Measurements from ENCODE around the gene ZDHHC1.

Gene ZDHHC1

DNA sequence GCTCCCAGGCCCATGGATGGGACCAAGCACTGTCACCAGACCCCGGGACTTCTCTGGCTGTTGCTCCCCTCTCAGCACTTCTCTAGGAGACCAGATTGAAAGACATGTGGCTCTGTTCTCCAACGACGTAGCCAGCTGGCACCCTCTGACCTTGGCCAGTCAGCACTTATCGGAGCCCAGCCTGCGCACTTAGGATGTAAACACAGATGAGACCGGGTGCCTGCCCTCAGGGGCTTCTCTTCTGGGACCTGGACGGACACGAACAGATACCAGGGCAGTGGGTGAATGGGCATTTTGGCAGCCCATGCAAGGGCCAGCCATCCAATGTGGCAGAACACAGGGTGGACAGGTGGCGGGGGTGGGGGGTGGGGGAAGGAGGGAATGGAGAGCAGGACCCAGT is 6.6 kb downstream of the ZDHHC1 start:
- no peak for DNase-seq (ENCODE audit: low spot score)

DNA sequence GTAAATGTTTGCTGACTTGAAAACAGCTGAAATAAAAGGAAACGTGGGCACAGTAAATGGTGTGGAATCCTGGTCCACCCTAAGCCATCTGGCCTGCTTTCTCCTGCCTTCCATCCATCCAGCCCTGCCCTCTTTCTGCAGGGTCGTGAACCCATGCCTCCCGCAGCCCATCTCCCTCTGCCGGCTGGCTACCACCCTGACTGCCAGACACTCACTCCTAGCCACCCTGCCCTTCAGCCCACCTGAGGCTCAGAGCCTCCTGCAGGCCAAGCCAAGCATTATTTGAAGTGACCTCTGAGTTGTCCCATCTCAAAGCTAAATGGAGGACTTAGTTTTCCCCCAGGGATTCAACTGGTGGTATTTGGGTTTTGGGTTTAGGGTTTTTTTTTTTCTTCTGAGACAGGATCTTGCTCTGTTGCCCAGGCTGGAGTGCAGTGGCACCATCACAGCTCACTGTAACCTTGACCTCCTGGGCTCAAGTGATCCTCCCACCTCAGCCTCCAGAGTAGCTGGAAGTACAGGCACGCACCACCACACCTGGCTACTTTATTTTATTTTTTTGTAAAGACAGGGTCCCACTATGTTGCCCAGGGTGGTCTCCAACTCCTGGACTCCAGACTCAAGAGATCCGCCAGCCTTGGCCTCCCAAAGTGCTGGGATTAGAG is 8.4 kb downstream of the ZDHHC1 start:
- no peak for DNase-seq (ENCODE audit: low spot score)

DNA sequence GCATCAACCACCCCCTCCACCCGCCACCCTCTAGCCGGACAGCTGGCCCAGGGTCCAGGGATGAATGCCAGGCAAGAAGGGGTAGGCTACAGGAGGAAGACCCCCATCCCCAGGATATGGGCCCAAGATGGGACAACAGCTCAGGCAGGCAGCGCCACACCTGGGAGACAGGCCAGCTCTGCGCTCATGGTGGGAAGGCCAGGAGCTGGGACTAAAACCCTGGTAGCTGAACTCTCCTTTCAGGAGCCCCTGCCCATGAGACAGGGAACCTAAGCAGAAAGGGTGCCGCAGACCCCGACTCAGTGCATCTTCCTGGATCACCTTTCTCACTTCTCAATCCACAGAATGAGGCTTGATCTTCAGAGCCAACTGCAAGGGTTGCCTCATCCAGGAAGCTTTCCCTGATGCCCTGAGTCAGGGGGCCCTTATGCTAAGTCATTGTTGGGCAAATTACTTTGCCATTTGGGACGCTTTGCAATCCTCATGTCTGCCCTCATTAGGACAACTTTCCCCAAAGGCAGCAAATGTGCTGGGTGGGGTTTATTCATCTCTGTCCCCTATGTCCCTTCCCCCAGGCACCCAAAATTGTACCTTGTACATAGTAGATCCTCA is 9.0 kb downstream of the ZDHHC1 start:
- DNase-seq (ENCODE audit: low spot score), result no peak

DNA sequence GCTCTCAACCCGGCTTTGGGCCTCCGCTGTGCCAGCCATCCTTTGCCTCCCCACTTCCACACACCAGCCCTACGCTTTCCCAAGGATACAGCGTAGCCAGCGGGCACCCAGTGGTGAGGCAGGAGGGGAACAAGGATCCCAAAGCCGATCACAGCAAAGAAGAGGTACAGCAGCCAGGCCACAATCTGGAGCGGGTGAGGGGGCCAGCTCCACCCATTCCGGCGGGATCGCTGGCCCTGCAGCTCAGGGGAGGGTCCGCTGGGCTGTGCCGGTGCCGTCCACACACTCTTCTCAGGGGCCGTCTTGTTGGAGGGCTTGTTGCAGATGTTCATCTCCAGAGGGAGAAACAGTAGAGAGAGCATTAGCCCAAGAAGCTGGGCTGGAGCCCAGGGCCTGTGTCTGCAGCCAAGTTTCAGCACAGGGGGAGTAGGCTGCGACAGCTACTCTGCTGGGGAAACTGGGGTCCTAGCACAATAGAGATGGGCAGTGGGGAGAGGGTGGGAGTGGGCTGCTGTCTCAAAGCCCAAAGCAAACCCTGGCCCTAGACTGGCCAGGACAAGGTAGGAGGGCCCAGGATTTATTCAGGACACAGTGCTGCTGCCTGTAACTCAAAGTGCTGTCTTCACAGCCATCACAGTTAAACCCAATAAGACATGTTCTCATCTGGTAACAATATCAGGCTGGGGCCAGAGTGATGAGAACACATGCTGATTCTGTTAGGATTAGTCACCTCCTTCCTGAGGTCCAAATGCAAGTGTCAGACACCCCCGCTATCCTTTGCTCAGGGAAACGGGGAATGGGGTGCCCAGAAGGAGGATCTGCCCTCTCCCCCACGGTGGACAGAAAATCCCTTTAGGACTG is 9.9 kb downstream of the ZDHHC1 start:
- DNase-seq (ENCODE audit: low spot score), result peak; percentile 85

DNA sequence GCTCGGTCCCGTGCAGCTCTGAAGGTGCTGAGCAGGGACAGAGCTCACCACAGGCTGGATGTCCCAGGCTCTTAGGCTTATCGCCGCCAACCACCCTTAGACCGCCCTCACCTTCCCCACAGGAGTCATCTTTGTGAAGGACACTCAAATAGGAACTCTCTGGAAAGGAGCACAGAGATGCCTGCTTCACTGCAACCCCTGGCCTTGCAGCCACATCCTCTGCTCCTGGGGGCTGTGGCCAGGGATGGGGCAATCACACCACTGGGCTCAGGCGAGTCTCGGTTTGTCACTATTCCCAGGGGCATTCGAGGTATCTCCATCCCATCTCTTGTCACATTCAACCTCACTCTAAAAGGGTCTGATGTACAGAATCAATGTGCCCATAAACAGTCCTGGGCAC is 10.9 kb downstream of the ZDHHC1 start:
- DNase-seq (ENCODE audit: low spot score), result no peak

DNA sequence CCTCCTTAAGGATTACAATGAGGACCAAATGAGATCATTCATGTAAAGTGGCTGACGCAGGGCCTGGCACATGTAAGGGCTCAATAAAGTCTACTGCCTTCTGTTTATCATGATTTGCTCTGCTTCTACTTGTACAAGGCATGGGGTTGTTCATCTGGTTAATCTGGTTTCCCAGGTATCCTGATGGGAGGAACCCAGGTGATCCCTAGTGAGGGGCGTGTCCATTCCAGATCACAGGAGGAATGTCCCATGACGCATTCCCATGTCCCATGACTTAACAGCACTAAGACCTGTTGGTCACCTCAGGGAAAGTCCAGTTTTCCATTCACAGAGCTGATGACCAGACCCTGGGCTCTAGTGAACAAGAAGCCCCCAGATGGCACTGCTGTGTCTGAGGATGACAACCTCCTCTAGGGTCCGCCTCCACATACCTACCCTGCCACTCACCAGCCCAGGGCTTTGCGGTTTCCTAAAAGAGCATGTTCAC is 11.5 kb downstream of the ZDHHC1 start:
- DNase-seq (ENCODE audit: low spot score), result no peak

DNA sequence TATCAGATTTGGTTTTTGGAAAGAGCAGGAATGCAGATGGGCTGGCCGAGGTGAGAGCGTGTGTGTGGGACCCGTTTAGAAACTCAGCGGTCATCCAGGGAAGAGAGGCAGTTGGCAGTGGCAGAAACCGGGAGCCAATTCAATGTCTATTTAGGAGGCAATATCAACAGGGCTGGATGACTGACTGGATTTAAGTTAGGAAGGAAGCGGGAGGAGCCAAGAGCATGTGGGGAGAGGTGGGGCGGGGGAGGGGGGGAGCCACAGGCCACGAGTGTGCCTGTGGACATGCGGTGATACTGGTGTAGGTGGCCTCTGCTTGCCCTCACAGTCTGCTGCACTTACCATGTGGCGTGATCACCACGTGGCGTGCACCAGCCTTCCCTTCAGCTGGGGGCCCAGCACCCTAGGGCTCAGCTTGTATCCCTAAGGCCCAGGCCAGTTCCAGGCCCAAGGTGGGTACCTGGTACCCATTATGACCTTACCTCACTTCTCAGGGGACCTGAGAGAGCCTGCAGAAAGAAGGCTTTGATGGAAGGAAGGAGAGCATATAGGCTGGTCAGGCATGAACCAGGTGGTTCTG is 12.2 kb downstream of the ZDHHC1 start:
- no peak for DNase-seq (ENCODE audit: low spot score)

DNA sequence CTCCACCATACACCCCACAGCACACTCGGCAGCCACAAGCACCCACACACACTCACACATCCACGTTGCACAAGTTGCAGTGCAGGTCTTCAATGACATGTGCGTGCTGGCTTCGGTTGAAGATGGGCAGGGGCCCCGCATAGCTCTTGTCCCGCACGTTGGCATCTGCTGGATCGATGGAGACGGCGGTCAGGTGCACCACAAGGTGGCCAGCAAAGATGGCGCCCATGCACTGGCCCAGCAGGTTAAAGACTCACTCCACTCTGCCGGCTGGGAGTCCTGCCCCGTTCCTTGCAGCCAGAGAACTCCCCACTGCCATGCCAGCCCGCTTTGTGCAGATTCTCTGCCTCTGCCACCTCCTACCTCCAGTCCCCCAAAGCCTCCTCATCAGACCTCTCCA is 15.4 kb downstream of the ZDHHC1 start:
- DNase-seq (ENCODE audit: low spot score), result no peak

DNA sequence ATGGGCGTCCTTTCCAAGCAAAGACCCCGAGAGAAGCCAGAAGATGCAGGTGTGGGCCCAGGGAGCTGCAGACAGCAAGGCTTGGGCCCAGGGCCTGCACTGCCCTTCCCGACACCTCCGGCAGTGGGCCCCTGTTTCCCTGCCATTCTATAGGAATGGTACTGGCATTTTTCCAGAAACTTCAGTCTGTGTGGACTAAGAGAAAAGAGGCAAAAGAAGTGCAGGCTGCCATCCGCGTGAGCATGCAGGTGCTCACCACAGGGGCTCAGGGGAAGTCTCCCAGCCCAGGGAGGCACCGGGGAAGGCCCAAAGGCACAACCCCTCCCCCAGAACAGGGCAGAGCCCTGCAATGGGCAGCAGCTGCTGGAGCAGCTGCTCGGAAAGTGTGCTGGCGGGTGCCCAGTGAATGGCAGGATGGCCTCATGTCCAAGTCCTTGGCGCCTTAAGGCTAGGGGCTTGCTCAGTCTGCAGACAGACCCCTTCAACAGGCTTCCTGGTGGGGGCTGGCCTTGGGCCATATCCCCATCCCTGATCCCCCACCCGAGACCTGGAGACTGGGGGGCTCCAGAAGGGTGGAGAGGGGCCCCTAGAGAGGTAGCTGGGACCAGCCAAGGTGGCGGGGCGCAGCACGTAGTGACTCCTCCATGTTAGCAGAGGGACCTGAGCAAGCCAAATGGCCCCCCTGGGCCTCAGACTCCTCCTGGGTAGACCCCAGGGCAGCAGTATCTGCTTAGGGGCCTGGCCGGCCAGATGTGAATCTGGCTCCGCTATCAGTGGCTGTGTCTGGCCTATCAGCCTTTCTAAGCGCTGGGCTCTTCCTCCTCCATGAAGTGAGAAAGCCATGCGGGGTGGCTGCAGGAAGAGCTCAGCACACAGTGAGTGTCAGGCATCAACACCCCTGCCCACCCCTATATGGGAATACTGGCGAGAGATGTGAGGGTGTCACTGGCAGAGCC is 16.2 kb downstream of the ZDHHC1 start:
- DNase-seq (ENCODE audit: low spot score), result no peak

DNA sequence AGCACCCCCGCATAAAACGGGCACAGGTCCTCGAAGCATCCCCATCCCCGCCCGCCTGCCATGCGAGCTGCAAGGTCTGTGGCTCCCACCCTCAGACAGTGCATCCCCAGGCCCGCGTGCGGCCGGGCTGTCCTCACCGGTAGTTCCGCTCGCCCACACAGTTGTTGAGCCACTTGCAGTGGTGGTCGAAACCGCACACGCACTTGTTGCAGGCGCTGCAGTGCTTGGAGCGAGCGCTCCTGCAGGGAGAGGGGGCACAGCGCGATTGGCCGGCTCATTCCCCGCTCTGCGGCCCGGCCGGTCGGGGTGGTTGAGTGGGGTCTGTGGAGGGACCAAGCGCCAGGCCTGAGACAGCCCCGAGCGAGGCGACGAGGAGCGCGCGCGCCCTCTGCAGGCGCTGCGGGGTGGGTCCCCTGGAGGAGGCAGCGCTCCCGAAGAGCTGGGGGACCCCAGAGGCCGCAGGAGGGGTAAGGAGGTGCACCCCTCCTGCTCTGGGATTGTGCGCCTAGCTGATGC is 17.0 kb downstream of the ZDHHC1 start:
- DNase-seq (ENCODE audit: low spot score), result no peak

DNA sequence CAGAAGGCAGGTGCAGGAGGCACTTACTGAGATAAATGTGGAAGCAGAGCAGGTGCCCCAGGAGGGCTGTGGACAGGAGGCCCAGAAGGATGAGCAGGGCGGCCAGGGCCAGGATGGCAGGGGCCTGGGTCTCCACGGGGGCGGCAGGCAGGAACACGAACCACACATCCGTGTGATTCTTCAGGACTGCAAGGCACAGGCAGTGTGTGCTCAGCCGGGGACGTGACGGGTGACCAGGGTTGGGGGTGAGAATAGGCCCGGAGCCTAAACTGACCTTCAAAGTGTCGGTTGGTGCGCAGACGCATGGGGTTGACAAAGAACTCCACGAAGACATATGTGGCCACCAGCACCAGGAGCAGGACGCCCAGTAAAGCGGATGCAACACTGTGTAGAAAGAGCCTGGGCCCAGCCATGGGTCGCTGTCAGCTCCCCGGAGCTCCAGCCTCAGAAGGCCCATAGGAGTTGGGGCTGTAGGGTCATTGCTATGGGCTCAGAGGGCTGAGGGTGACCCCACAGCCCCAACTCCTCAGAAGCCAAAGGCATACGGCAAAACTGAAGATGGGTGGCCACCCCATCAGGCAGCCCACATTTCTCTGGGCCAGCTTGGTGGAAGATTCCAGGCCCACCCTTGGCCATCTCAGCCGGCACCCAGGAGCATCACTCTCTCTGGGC is 17.6 kb downstream of the ZDHHC1 start:
- no peak for DNase-seq (ENCODE audit: low spot score)

DNA sequence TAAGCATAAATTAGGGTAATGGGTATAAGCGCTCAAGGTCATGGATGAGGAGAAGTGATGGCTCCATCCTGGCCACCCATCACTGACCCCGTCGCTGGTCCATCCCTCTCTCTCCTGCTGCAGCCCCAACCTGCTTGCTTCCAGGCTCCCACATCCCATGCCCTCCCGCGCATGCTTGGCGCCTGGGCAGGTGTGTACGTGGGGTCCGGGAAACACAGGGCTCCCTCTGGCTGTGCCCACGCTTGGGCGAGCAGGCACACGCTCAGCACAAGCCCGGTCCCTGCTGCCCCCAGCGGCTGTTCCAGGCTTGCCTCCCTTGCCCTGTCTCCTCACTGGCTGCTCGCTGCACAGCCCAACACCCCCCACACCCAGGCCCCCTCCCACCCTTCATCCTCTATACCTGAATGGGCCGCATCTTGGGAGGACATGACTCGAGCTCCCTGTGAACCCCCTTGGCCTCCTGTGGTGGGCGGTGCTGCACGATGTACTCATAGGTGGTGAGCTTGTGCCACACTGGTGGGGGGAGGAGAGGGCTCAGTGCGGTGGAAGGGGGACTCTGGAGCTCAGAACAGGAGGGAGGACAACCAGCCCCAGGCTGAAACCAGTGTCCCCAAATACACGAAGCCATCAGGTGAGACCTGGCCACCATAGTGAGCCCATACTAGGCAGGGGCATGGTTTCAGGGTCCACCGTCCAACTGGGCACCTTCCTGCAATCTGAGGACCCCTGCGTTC is 18.3 kb downstream of the ZDHHC1 start:
- no peak for DNase-seq (ENCODE audit: low spot score)

DNA sequence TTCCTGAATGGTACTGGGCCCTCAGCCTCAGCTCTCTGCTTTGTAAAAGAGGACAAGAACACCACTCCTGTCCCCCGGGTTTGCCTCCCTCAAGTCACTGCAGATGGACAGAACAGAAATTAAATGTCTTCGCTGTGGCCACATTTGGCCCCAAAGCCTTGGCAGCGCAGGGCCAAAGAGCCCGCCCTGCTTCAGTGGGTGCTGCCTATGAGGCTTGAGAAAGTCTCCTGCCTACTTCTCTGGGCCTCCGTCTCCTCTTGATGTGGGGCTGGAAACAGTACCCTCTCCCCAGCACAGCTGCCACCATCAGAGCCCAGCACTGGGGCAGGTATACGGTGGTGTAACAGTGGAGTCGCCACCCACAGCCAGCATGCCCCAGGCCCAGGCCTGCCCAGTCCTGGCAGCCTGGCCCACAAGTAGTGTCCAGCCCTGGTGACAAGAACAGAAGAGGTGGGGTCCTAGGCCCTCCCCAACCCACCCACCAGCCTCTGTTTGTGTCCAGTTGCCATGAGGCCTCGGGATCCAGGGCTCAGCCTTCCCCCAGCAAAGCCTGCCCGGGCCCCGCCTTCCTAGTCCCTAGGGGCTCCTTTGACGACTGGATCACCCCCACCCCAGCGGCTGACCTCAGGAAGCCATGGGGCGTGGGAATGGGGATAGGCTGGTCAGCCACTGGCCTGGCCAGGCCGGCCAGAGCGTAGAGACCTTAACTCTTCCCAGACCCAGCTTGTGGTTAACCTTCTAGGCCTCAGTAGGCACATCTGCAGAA is 19.1 kb downstream of the ZDHHC1 start:
- DNase-seq (ENCODE audit: low spot score), result no peak

DNA sequence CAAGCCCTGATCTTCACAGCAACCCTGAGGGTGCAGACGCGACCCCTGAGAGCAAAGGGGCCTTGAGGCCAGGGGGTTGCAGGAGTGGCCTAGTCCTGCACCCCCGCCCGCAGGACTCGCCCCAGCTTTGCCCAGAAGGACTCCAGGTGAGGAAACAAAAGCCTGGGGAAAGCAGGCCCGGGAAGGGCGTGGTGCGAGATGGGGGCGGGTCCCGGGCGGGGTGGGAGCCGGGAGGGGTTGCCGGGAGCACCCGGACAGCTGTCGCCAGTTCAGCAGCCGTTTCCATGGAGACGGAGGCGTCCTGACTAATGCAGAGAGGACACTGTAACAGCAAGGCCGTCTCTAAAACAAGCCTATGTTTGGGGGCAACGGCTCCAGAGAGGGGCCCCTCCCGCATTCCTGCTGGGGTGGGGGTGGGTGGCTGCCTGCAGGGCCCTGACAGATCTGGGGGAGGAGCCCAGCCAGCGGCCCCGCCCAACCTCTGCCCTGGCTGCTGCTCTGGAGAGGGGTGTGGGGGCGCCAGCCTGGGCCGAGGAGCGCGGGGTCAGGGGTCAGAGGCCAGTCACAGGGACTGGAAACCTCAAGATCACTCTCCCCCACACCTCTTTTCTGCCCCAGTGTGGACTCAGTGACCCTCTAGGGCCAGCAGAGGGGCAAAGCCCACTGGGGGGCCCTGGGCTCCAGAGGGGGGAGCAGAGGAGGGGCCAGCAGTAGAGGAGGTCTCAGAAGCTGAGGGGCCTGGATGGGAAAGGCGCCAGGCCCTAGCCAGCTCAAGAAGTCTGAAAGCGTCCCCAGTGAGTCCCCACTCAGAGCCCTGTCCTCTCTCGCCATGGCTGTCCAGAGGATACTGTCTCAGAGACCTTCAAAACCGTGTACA is 19.9 kb downstream of the ZDHHC1 start:
- peak; percentile 50 for DNase-seq (ENCODE audit: low spot score)

DNA sequence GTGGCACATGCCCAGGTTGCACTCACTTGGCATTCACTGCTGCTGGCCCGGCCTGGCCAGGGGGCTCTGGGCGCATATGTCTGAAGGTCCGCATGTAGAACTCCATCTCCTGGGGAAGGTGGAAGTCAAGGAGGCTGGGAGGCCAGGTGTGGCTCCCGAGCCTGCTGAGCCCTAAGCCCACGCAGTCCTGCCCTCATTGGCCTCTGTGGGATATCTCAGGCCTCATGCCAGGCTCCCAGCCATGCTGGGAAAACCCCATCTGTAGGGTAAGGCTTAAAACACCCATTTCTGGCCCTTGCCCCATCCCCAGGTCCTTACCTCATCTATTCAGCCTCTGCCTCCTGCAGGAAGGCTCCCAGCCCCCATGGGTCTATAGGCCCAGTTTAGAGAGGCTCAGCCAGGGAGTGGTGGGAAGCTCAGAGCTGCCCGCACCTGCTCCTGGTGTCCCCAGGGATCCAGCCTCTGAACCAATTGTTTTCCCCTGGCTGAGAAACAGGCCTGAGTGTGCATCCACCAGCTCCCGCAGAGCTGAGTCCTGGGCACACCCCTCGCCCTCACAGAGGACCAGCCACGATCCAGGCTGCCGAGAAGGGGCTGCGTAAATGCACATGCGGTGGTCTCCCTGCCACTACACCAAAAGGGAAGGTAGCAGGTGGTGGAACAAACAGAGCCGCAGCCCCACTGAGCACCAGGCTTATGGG is 20.7 kb downstream of the ZDHHC1 start:
- no peak for DNase-seq (ENCODE audit: low spot score)

DNA sequence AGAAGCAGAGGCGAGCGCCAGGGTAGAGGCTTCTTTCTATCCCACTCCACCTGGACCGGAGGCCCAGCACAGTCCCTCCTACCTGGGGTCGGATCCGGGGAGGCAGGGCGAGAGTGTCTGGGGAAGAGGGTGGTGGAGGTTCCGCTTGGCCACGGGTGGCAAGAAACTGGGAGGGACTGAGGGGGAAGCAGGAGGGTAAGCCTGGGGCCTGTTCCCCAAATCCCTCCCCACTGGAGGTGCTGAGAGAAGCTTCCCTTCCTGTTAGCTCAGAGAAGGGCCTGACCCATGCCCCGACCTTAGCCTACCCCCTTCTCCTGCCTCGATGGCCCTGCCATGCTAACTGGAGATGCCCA is 21.2 kb downstream of the ZDHHC1 start:
- DNase-seq (ENCODE audit: low spot score), result no peak
